ENCODE data around the gene CD164L2. TPM values are rescaled to one million over a fixed set of nuclear protein-coding genes. Genes with fewer than 3 reads are reported as not detected.
A peak's percentile ranks its signal among the peaks of the same experiment; 100 is the strongest.

Gene CD164L2
- total RNA-seq, 1 donor from 2014 or later = not detected

DNA sequence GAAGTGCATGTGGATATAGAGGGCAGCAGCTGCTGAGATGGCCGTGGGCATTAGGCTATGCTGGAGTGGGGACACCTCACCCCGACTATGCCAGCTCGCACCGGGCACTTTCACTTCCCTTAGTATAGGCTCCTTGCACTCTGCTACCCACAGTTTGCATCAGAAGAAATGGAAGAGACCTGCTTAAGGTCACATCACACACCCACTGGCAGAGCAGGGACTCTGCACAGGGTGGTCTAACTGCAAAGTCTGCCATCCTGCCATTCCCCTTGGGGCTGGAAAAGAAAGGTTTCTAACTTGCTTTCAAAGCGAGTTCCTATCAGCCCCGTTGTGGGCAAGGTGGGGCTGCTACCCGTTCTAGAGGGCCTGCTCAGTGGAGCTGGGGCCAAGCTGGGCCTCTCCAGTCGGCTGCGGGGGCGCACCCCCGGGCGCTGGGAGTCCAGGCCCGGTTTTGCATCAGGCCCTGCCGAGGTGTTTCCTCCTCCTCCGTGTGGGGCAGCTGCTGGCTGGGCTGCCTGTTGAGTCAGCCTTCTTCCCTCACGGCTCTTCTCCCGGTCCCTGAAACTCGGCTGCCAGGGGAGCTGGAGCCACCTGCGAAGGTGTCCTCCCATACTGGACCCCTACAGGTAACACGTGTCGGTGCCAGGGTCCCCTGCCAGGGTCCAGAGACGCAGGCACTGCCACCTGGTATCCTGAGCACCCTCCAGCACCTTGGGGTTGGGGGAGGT, 41.4 kb downstream of the CD164L2 start, which contains the start of gene SYTL1:
Gene SYTL1, plus strand, starts transcription at position 498 of the 728 bp plus-strand sequence. CDS start 3,313 bp downstream, outside the sequence.
- H3K4me3 Mint-ChIP-seq (ENCODE audit: unreplicated experiment) = peak within 1 kb of the TSS; percentile 75
- peaks cover 30% of the 10 kb centered on the region for H3K4me1 Mint-ChIP-seq (ENCODE audit: low read depth, unreplicated experiment)
- H3K27me3 Mint-ChIP-seq (ENCODE audit: low read depth, unreplicated experiment) = peaks cover 3% of the 10 kb centered on the region
- no peaks in the 10 kb centered on the region for H3K9me3 ChIP-seq (ENCODE audit: insufficient read depth, low read depth, low read length)
- no peak within 1 kb of the TSS for H3K27ac ChIP-seq (ENCODE audit: low read depth, low read length)
- no peak within 1 kb of the TSS for H3K9ac ChIP-seq (ENCODE audit: low read length)
- H3K27me3 ChIP-seq (ENCODE audit: insufficient read depth, low read length) = no peaks in the 10 kb centered on the region
- no peaks in the 10 kb centered on the region for H3K9me3 Mint-ChIP-seq (ENCODE audit: unreplicated experiment)
- H3K36me3 Mint-ChIP-seq (ENCODE audit: low read depth, unreplicated experiment) = peaks cover 5% of the 10 kb centered on the region
- H3K4me2 ChIP-seq (ENCODE audit: low read length) = peak within 1 kb of the TSS; percentile 64
- no peak for TF ChIP-seq EZH2 (IDR thresholded peaks at IDR 0.05; ENCODE audit: insufficient read depth, low read length)
- TF ChIP-seq, protein P1, sequence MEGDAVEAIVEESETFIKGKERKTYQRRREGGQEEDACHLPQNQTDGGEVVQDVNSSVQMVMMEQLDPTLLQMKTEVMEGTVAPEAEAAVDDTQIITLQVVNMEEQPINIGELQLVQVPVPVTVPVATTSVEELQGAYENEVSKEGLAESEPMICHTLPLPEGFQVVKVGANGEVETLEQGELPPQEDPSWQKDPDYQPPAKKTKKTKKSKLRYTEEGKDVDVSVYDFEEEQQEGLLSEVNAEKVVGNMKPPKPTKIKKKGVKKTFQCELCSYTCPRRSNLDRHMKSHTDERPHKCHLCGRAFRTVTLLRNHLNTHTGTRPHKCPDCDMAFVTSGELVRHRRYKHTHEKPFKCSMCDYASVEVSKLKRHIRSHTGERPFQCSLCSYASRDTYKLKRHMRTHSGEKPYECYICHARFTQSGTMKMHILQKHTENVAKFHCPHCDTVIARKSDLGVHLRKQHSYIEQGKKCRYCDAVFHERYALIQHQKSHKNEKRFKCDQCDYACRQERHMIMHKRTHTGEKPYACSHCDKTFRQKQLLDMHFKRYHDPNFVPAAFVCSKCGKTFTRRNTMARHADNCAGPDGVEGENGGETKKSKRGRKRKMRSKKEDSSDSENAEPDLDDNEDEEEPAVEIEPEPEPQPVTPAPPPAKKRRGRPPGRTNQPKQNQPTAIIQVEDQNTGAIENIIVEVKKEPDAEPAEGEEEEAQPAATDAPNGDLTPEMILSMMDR (IDR thresholded peaks at IDR 0.05; ENCODE audit: insufficient read depth, low read depth, low read length) = no peak
- no peaks in the 10 kb centered on the region for H4K20me1 ChIP-seq (ENCODE audit: insufficient read depth, low read length)
- peak; percentile 53 for DNase-seq (ENCODE audit: low read depth)
- H2AFZ ChIP-seq (ENCODE audit: low read depth, low read length) = peak within 1 kb of the TSS; percentile 44
- peak within 1 kb of the TSS; percentile 3 for H3K4me3 ChIP-seq (ENCODE audit: insufficient read depth, low read depth, low read length)
- no peaks in the 10 kb centered on the region for H3K36me3 ChIP-seq (ENCODE audit: insufficient read depth, low read length)
- no peak for FAIRE-seq
- no peaks in the 10 kb centered on the region for H3K79me2 ChIP-seq (ENCODE audit: insufficient read depth, low read length)
- H3K27ac Mint-ChIP-seq (ENCODE audit: unreplicated experiment) = peak within 1 kb of the TSS; percentile 62
- H3K4me1 ChIP-seq (ENCODE audit: insufficient read depth, low read length) = peaks cover 16% of the 10 kb centered on the region

DNA sequence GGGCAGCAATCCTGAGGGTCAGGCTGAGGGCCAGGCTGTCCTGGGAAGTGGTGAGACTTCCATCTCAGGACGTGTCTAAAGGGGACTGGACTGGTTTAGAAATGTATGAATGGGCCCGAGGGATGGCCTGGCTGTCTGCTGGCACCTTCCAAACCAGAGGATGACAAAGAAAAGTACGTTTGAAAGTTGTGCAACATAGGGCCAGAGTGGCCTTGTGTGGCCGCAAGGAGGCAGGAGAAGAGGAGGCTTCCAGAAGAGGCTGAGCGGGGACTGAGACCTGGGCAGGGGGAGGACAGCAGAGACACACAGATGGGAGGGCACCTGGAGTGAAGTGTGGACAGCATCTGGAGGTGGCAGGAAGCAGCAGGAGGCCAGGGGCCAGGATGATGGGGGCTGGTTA, 43.9 kb downstream of the CD164L2 start:
- no peak overlapping the region for H3K9ac ChIP-seq (ENCODE audit: low read length)
- no peaks in the 10 kb centered on the region for H3K9me3 ChIP-seq (ENCODE audit: insufficient read depth, low read depth, low read length)
- no peak overlapping the region for H3K4me2 ChIP-seq (ENCODE audit: low read length)
- Mint-ChIP-seq H3K27ac (ENCODE audit: unreplicated experiment) (peak overlapping the region; percentile 4), H3K9me3 (ENCODE audit: unreplicated experiment) (no peaks in the 10 kb centered on the region), H3K27me3 (ENCODE audit: low read depth, unreplicated experiment) (no peaks in the 10 kb centered on the region), H3K4me1 (ENCODE audit: low read depth, unreplicated experiment) (peaks cover 30% of the 10 kb centered on the region), H3K36me3 (ENCODE audit: low read depth, unreplicated experiment) (peaks cover 13% of the 10 kb centered on the region), H3K4me3 (ENCODE audit: unreplicated experiment) (no peak overlapping the region)
- FAIRE-seq (no peak), DNase-seq (ENCODE audit: low read depth) (no peak)
- no peak overlapping the region for H3K27ac ChIP-seq (ENCODE audit: low read depth, low read length)
- H4K20me1 ChIP-seq (ENCODE audit: insufficient read depth, low read length) = no peaks in the 10 kb centered on the region
- no peak overlapping the region for H3K4me3 ChIP-seq (ENCODE audit: insufficient read depth, low read depth, low read length)
- no peak overlapping the region for H2AFZ ChIP-seq (ENCODE audit: low read depth, low read length)
- no peaks in the 10 kb centered on the region for H3K27me3 ChIP-seq (ENCODE audit: insufficient read depth, low read length)
- H3K79me2 ChIP-seq (ENCODE audit: insufficient read depth, low read length) = no peaks in the 10 kb centered on the region
- TF ChIP-seq EZH2 (IDR thresholded peaks at IDR 0.05; ENCODE audit: insufficient read depth, low read length) = no peak
- TF ChIP-seq, protein P1 (IDR thresholded peaks at IDR 0.05; ENCODE audit: insufficient read depth, low read depth, low read length) = no peak
- H3K36me3 ChIP-seq (ENCODE audit: insufficient read depth, low read length) = peaks cover 5% of the 10 kb centered on the region
- H3K4me1 ChIP-seq (ENCODE audit: insufficient read depth, low read length) = peaks cover 16% of the 10 kb centered on the region

DNA sequence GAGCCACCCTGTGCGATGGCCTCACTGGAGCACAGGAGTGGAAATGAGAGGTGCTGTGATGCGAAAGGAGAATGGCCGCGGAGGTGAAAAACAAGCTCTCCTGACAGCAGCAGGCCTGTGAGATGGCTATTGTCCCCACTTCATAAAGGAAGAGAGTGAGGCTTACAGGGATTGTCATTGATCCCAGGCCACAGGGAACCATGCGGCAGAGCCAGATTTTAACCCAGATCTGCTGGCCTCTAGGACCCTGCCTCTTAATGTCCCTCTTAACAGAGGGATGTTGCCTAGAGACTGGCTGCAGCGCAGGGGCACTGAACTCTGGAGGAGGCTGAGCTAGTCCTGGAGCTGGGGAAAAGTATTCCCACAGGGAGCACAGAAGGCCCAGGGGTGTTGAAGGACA, 44.4 kb downstream of the CD164L2 start:
- H3K27ac ChIP-seq (ENCODE audit: low read depth, low read length) = no peak overlapping the region
- peaks cover 16% of the 10 kb centered on the region for H3K4me1 ChIP-seq (ENCODE audit: insufficient read depth, low read length)
- TF ChIP-seq, protein P1 (IDR thresholded peaks at IDR 0.05; ENCODE audit: insufficient read depth, low read depth, low read length) = no peak
- TF ChIP-seq EZH2 (IDR thresholded peaks at IDR 0.05; ENCODE audit: insufficient read depth, low read length) = no peak
- H4K20me1 ChIP-seq (ENCODE audit: insufficient read depth, low read length) = no peaks in the 10 kb centered on the region
- no peaks in the 10 kb centered on the region for H3K27me3 ChIP-seq (ENCODE audit: insufficient read depth, low read length)
- peaks cover 13% of the 10 kb centered on the region for H3K36me3 Mint-ChIP-seq (ENCODE audit: low read depth, unreplicated experiment)
- no peak overlapping the region for H3K4me3 ChIP-seq (ENCODE audit: insufficient read depth, low read depth, low read length)
- H3K4me1 Mint-ChIP-seq (ENCODE audit: low read depth, unreplicated experiment) = peaks cover 30% of the 10 kb centered on the region
- H3K4me3 Mint-ChIP-seq (ENCODE audit: unreplicated experiment) = peak overlapping the region; percentile 23
- no peaks in the 10 kb centered on the region for H3K79me2 ChIP-seq (ENCODE audit: insufficient read depth, low read length)
- peaks cover 5% of the 10 kb centered on the region for H3K36me3 ChIP-seq (ENCODE audit: insufficient read depth, low read length)
- H3K9ac ChIP-seq (ENCODE audit: low read length) = no peak overlapping the region
- FAIRE-seq (no peak), DNase-seq (ENCODE audit: low read depth) (no peak)
- no peaks in the 10 kb centered on the region for H3K27me3 Mint-ChIP-seq (ENCODE audit: low read depth, unreplicated experiment)
- H3K9me3 ChIP-seq (ENCODE audit: insufficient read depth, low read depth, low read length) = no peaks in the 10 kb centered on the region
- H3K4me2 ChIP-seq (ENCODE audit: low read length) = no peak overlapping the region
- no peak overlapping the region for H2AFZ ChIP-seq (ENCODE audit: low read depth, low read length)
- no peak overlapping the region for H3K27ac Mint-ChIP-seq (ENCODE audit: unreplicated experiment)
- no peaks in the 10 kb centered on the region for H3K9me3 Mint-ChIP-seq (ENCODE audit: unreplicated experiment)

Data from astrocyte (in vitro differentiated cells and primary cell).